ENCODE data around the gene FBXO10. TPM values are rescaled to one million over a fixed set of nuclear protein-coding genes. Genes with fewer than 3 reads are reported as not detected.

FBXO10 gene
- total and polyA plus RNA-seq, 2 of the 8 experiments (the other 6 are each of a cell fraction or from before 2014, with no cell fraction given), result 13.1 to 13.9 TPM

DNA sequence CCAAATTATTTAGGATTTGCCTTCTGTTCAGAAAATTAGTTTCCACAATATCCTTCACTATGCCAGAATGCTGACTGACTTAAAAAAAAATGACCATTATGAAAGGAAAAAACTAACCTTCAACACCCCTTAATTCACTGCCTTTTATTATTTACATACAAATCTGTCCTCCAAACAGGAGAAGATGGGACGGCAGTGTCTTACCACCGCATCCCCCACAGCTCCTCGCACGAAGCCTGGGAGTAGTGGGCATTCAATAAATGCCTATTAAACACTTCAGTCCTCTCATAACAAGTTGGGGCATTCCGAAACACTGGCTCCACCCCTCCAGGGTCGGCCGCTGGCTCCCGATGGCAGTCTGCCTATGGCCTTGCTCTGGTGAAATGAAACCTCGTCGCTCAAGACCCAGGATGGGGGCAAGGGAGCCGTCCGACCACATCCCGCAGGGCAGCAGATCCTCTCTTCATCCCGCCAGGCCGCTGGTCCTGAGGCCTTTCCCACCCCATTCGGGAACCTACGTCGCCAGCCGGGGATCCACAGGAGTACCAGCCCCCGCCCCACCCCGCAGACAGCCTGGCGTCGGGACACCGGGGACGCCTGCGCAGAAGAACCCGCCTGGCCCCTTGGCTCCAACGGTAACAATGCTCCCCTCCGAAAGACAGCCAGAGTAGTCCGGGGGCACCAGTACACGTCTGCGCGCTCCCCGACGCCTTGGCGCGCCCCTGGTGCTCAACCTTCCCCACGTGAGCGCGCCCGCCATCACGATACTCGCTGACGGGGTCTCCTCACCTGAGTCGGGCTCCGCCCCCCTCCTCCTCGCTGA, 111.5 kb downstream of the FBXO10 start (continued):
- TF ChIP-seq CREB1 (IDR thresholded peaks at IDR 0.05) (no peak; the same call in 1 of the 2 replicates), ASH2L (IDR thresholded peaks at IDR 0.05; ENCODE audit: low read length) (peak; percentile 77), POLR2AphosphoS5 (IDR thresholded peaks at IDR 0.05; ENCODE audit: low read depth, low read length) (peak; percentile 86), TBP (IDR thresholded peaks at IDR 0.05; ENCODE audit: low read depth, low read length) (peak; percentile 41), CBX5 (IDR thresholded peaks at IDR 0.05; ENCODE audit: low read depth, low read length) (no peak), CHD2 (IDR thresholded peaks at IDR 0.05; ENCODE audit: low read length) (no peak; the same call in 1 of the 2 replicates), ZNF274 (IDR thresholded peaks at IDR 0.05; ENCODE audit: borderline replicate concordance, extremely low read depth, low read length) (no peak), FOSL1 (IDR thresholded peaks at IDR 0.05; ENCODE audit: insufficient read depth, low read depth, low read length) (no peak), RBBP5 (IDR thresholded peaks at IDR 0.05; ENCODE audit: borderline replicate concordance, low read depth, low read length) (peak; percentile 63; the same call in 1 of the 2 replicates), MAFK (IDR thresholded peaks at IDR 0.05; ENCODE audit: low read depth, low read length) (no peak), TAF1 (IDR thresholded peaks at IDR 0.05; ENCODE audit: low read depth, low read length) (peak; percentile 76), TAF7 (optimal IDR thresholded peaks at IDR 0.05; ENCODE audit: borderline replicate concordance, low read depth, low read length) (peak; percentile 30), HDAC2 (IDR thresholded peaks at IDR 0.05; ENCODE audit: borderline replicate concordance in 1 of 2, low read depth in 2 of 2, low read length in 2 of 2) (peak in 1 of 2 experiments; percentile 93; a peak in 1 of 4 replicates), KDM1A (IDR thresholded peaks at IDR 0.05; ENCODE audit: borderline replicate concordance, low read length) (no peak), CHD1 (IDR thresholded peaks at IDR 0.05; ENCODE audit: low read depth, low read length) (no peak), SIN3A (conservative IDR thresholded peaks at IDR 0.05 in 1 of 2, IDR thresholded peaks at IDR 0.05 in 1 of 2; ENCODE audit: low read depth in 1 of 2, low read length in 2 of 2) (peak; percentile 27 to 70; a peak in 1 of 4 replicates), BCL11A (IDR thresholded peaks at IDR 0.05; ENCODE audit: low read depth in 2 of 2, low read length in 2 of 2) (no peak), KDM4A (IDR thresholded peaks at IDR 0.05; ENCODE audit: low read depth, low read length, severe bottlenecking) (peak; percentile 68), NRF1 (IDR thresholded peaks at IDR 0.05; ENCODE audit: low read depth, low read length) (peak; percentile 33; the same call in 1 of the 2 replicates), BRCA1 (IDR thresholded peaks at IDR 0.05; ENCODE audit: low read depth, low read length) (no peak), GABPA (IDR thresholded peaks at IDR 0.05; ENCODE audit: borderline replicate concordance, insufficient read depth, low read length) (no peak)
- TF ChIP-seq, protein P1, sequence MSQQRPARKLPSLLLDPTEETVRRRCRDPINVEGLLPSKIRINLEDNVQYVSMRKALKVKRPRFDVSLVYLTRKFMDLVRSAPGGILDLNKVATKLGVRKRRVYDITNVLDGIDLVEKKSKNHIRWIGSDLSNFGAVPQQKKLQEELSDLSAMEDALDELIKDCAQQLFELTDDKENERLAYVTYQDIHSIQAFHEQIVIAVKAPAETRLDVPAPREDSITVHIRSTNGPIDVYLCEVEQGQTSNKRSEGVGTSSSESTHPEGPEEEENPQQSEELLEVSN (IDR thresholded peaks at IDR 0.05), result peak; percentile 29; the same call in 1 of the 2 replicates
- TF ChIP-seq, protein P2, sequence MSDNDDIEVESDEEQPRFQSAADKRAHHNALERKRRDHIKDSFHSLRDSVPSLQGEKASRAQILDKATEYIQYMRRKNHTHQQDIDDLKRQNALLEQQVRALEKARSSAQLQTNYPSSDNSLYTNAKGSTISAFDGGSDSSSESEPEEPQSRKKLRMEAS (IDR thresholded peaks at IDR 0.05), result peak; percentile 66; the same call in 1 of the 2 replicates
